B cell (primary cell): ENCODE results near the gene RIMBP2. TPM values are rescaled to one million over a fixed set of nuclear protein-coding genes. Genes with fewer than 3 reads are reported as not detected.

Experiments
- ATAC-seq: fragments of 200-7000 bp; cut with Tn5 transposase; one replicate; pipeline ENCODE4 v1.10.0; 2021; ENCODE audit warnings: low read depth, mild to moderate bottlenecking, moderate number of reproducible peaks, moderate library complexity
- CTCF ChIA-PET: fragments of 350-600 bp; sonication (Branson Sonifier 250); formaldehyde crosslinking; loops from one replicate; lab custom pipeline; 2021; ENCODE audit warnings: antibody characterized with exemption, inconsistent platforms; lab: Charles Lee
- POLR2A ChIA-PET: fragments of 350-600 bp; sonication (Branson Sonifier 250); formaldehyde crosslinking; loops from one replicate; lab custom pipeline; 2021; ENCODE audit warnings: antibody characterized with exemption; lab: Charles Lee
- DNase-seq: peaks from one replicate; pipeline ENCODE4 v3.0.0; 2013
- H2AFZ ChIP-seq: 2 replicates; pipeline ENCODE4 v1.6.1; 2012; ENCODE audit warnings: mild to moderate bottlenecking, low read depth, low read length; ENCODE audit not compliant: insufficient read depth, poor library complexity, severe bottlenecking
- H3K27ac ChIP-seq, 2 donors: 1 replicate in 1 of 2; 2 replicates in 1 of 2; pipeline ENCODE4 v1.5.1; 2012 to 2013; ENCODE audit warnings: low read length in 2 of 2, mild to moderate bottlenecking in 2 of 2, moderate library complexity in 1 of 2
- H3K27me3 ChIP-seq, 4 experiments: fragments of 200-600 bp in 1 of 4; sonication (generic) in 1 of 4; replicated peaks in 1 of 4; 1 replicate in 2 of 4; 2 replicates in 2 of 4; pipeline versions ENCODE4 v1.6.1 to v1.7.0; 2013 to 2016; ENCODE audit warnings: low read length in 3 of 4, mild to moderate bottlenecking in 2 of 4, mixed read lengths in 1 of 4, moderate library complexity in 1 of 4; ENCODE audit not compliant: insufficient read depth in 4 of 4, control insufficient read depth in 3 of 4; ENCODE audit errors: control extremely low read depth in 1 of 4
- H3K36me3 ChIP-seq, 2 experiments: replicated peaks in 1 of 2; 1 replicate in 1 of 2; 2 replicates in 1 of 2; pipeline versions ENCODE4 v1.6.1 to v1.7.1; 2013; ENCODE audit warnings: low read length in 1 of 2; ENCODE audit not compliant: insufficient read depth in 2 of 2, control insufficient read depth in 1 of 2; ENCODE audit errors: control extremely low read depth in 1 of 2, extremely low read depth in 1 of 2
- H3K4me1 ChIP-seq, 2 donors: fragments of 200-600 bp in 1 of 2; sonication (generic) in 1 of 2; 1 replicate in 1 of 2; 2 replicates in 1 of 2; pipeline versions ENCODE4 v1.5.1 to v1.6.1; 2013 to 2017; ENCODE audit warnings: low read length in 2 of 2; ENCODE audit not compliant: control insufficient read depth in 2 of 2, insufficient read depth in 2 of 2
- H3K4me2 ChIP-seq: replicated peaks from 2 replicates; pipeline ENCODE3; 2012; ENCODE audit warnings: mild to moderate bottlenecking, low read depth, low read length; ENCODE audit not compliant: poor library complexity, severe bottlenecking
- H3K4me3 ChIP-seq, 5 experiments: fragments of 200-600 bp in 1 of 5; sonication (generic) in 1 of 5; 1 replicate in 3 of 5; 2 replicates in 2 of 5; pipeline versions ENCODE4 v1.5.1 to v1.7.0; 2011 to 2016; ENCODE audit warnings: low read length in 4 of 5, mild to moderate bottlenecking in 4 of 5, low read depth in 2 of 5, control low read depth in 1 of 5, moderate library complexity in 1 of 5; ENCODE audit not compliant: insufficient read depth in 1 of 5; ENCODE audit errors: control extremely low read depth in 1 of 5, extremely low read depth in 1 of 5
- H3K79me2 ChIP-seq: fragments of 200-600 bp; sonication (generic); one replicate; pipeline ENCODE4 v1.6.0; 2016; ENCODE audit warnings: low read length; ENCODE audit not compliant: control insufficient read depth, insufficient read depth
- H3K9ac ChIP-seq: fragments of 200-600 bp; sonication (generic); 2 replicates; pipeline ENCODE4 v1.6.1; 2017; ENCODE audit warnings: mild to moderate bottlenecking, low read length, moderate library complexity
- H3K9me3 ChIP-seq, 3 donors: one replicate each; pipeline versions ENCODE4 v1.6.1 to v1.7.1; 2013; ENCODE audit warnings: low read length in 2 of 3; ENCODE audit not compliant: control insufficient read depth in 2 of 3, insufficient read depth in 1 of 3; ENCODE audit errors: control extremely low read depth in 1 of 3
- H4K20me1 ChIP-seq: 2 replicates; pipeline ENCODE4 v1.6.0; 2012; ENCODE audit warnings: mild to moderate bottlenecking, low read length; ENCODE audit not compliant: insufficient read depth, control insufficient read depth, poor library complexity, severe bottlenecking
- H3K27ac Mint-ChIP-seq: one replicate; pipeline ENCODE4 v1.8.0; 2021; ENCODE audit warnings: mixed read lengths
- H3K27me3 Mint-ChIP-seq: one replicate; pipeline ENCODE4 v1.8.0; 2021; ENCODE audit warnings: mixed read lengths
- H3K4me1 Mint-ChIP-seq: one replicate; pipeline ENCODE4 v1.8.0; 2021; ENCODE audit warnings: mixed read lengths
- H3K4me3 Mint-ChIP-seq: one replicate; pipeline ENCODE4 v1.8.0; 2021; ENCODE audit warnings: mixed read lengths
- H3K9me3 Mint-ChIP-seq: one replicate; pipeline ENCODE4 v1.8.0; 2022; ENCODE audit warnings: mixed read lengths; ENCODE audit not compliant: insufficient read depth
- CTCF ChIP-seq: fragments of 200-600 bp; IDR thresholded peaks from one replicate; pipeline ENCODE4 v1.8.0; 2022; ENCODE audit warnings: antibody characterized with exemption, mild to moderate bottlenecking
- EZH2 ChIP-seq: IDR thresholded peaks from 2 replicates; pipeline ENCODE4 v1.6.1; 2012; ENCODE audit warnings: borderline replicate concordance, low read depth, mild to moderate bottlenecking, moderate library complexity, low read length; ENCODE audit not compliant: insufficient read depth, poor library complexity, severe bottlenecking
- WGBS: methylation state at CpG from one replicate; pipeline ENCODE4 v1.1.5; 2013; ENCODE audit warnings: missing lambda C conversion rate; ENCODE audit not compliant: insufficient coverage; 5-methylcytosine and 5-hydroxymethylcytosine counted together
- intact Hi-C: fragments of 100-400 bp; cut with micrococcal nuclease; formaldehyde crosslinking; loops from one replicate; pipeline ENCODE4 v1.10.0; 2022
- polyA plus RNA-seq: library from polyadenylated mRNA; depleted of rRNA; stranded (reverse); fragments of >200 nt; gene quantifications from 2 replicates; pipeline ENCODE4 v1.2.3, GENCODE V29; 2012
- total RNA-seq, 2 donors: library from RNA; stranded (reverse); fragments of 120-200 nt in 1 of 2; gene quantifications; 1 replicate in 1 of 2; 2 replicates in 1 of 2; pipeline versions ENCODE4 v1.2.3 to v1.2.4, GENCODE V29; 2013 to 2022

RIMBP2 gene
- total and polyA plus RNA-seq, 2 donors (not counting 1 experiment from before 2014, with no cell fraction given), result not detected

GRCh38 chr12:130687796-130688778, 28.0 kb downstream of the RIMBP2 start:
- Mint-ChIP-seq H3K27me3 (peaks cover 8% of the 10 kb centered on the region), H3K9me3 (no peaks in the 10 kb centered on the region), H3K4me1 (no peaks in the 10 kb centered on the region), H3K27ac (no peak overlapping the region), H3K4me3 (no peak overlapping the region)
- no peaks in the 10 kb centered on the region for H4K20me1 ChIP-seq
- H3K4me2 ChIP-seq, result no peak overlapping the region
- H3K9me3 ChIP-seq, result peaks cover 0 to 5% (median 0%) of the 10 kb centered on the region in 3 donors
- H3K79me2 ChIP-seq, result no peaks in the 10 kb centered on the region
- POLR2A ChIA-PET, result no interaction called here
- no peak overlapping the region for H2AFZ ChIP-seq
- ATAC-seq (no peak), DNase-seq (no peak)
- no peak for TF ChIP-seq CTCF
- no peak for TF ChIP-seq EZH2
- WGBS, result 90% methylated on average over 15 of the region's 20 CpGs
- no peaks in the 10 kb centered on the region for H3K4me1 ChIP-seq
- intact Hi-C loops, result no loop called here
- H3K27ac ChIP-seq, result no peak overlapping the region
- CTCF ChIA-PET, result no interaction called here
- no peak overlapping the region for H3K9ac ChIP-seq
- H3K36me3 ChIP-seq, result no peaks in the 10 kb centered on the region
- H3K27me3 ChIP-seq, result peaks cover 0 to 2% (median 0%) of the 10 kb centered on the region in 4 experiments
- H3K4me3 ChIP-seq, result no peak overlapping the region

- Histone ChIP-seq H3K9me3 (peaks cover 0 to 5% (median 0%) of the 10 kb centered on the region in 3 donors), H3K27ac (no peak overlapping the region), H3K36me3 (no peaks in the 10 kb centered on the region), H3K9ac (no peak overlapping the region), H3K4me1 (no peaks in the 10 kb centered on the region), H3K4me3 (no peak overlapping the region), H4K20me1 (no peaks in the 10 kb centered on the region), H3K4me2 (no peak overlapping the region), H3K27me3 (peaks cover 0 to 2% (median 0%) of the 10 kb centered on the region in 4 experiments), H2AFZ (no peak overlapping the region), H3K79me2 (no peaks in the 10 kb centered on the region)
- ChIA-PET POLR2A (no interaction called here), CTCF (no interaction called here)
- H3K27ac Mint-ChIP-seq, result no peak overlapping the region
- TF ChIP-seq CTCF (no peak), EZH2 (no peak)
- peaks cover 5% of the 10 kb centered on the region for H3K27me3 Mint-ChIP-seq
- no peaks in the 10 kb centered on the region for H3K9me3 Mint-ChIP-seq
- no peaks in the 10 kb centered on the region for H3K4me1 Mint-ChIP-seq
- no peak overlapping the region for H3K4me3 Mint-ChIP-seq
- intact Hi-C loops, result no loop called here
- 94% methylated on average over 3 of the region's 10 CpGs for WGBS
- ATAC-seq, result no peak
- DNase-seq, result no peak
Measured at GRCh38 chr12:130687190-130687589, 28.9 kb downstream of the RIMBP2 start.
